Measurements from ENCODE around the gene SLC10A7. TPM values are rescaled to one million over a fixed set of nuclear protein-coding genes. Genes with fewer than 3 reads are reported as not detected.
A peak's percentile ranks its signal among the peaks of the same experiment; 100 is the strongest.

SLC10A7 gene
- total RNA-seq, 1 experiment from 2014 or later = 37.1 TPM

- Histone ChIP-seq H3K4me1 (ENCODE audit: insufficient read depth, low read length, poor library complexity, severe bottlenecking) (peaks cover 56% of the 10 kb centered on the region), H3K36me3 (ENCODE audit: insufficient read depth, low read length, poor library complexity, severe bottlenecking) (no peaks in the 10 kb centered on the region), H3K9me3 (ENCODE audit: low read depth, low read length, poor library complexity, severe bottlenecking) (no peaks in the 10 kb centered on the region), H3K27me3 (replicated peaks; ENCODE audit: insufficient read depth, low read depth, low read length, poor library complexity) (no peaks in the 10 kb centered on the region), H3K4me3 (ENCODE audit: low read depth, low read length, poor library complexity, severe bottlenecking) (no peak overlapping the region), H3K27ac (ENCODE audit: low read depth, low read length, poor library complexity, severe bottlenecking) (peak overlapping the region; percentile 63)
- no TSS peak for BruUV-seq (replicated peaks)
- TF ChIP-seq CTCF (conservative IDR thresholded peaks at IDR 0.05; ENCODE audit: low read depth, low read length) (no peak), EZH2 (IDR thresholded peaks at IDR 0.05; ENCODE audit: borderline replicate concordance, low read depth, low read length, poor library complexity, severe bottlenecking) (no peak)
- POLR2A ChIA-PET (ENCODE audit: low non-redundant PET) = no interaction called here
- CTCF ChIA-PET = no interaction called here
- DNase-seq (ENCODE audit: low spot score) = no peak
- intact Hi-C loops (cut with micrococcal nuclease; ENCODE audit: unreplicated experiment) = no loop called here
Observed at GRCh38 chr4:146382194-146382593, 139.5 kb downstream of the SLC10A7 start.

- peak overlapping the region; percentile 63 for H3K27ac ChIP-seq (ENCODE audit: low read depth, low read length, poor library complexity, severe bottlenecking)
- H3K4me1 ChIP-seq (ENCODE audit: insufficient read depth, low read length, poor library complexity, severe bottlenecking) = peaks cover 56% of the 10 kb centered on the region
- no peaks in the 10 kb centered on the region for H3K27me3 ChIP-seq (replicated peaks; ENCODE audit: insufficient read depth, low read depth, low read length, poor library complexity)
- H3K4me3 ChIP-seq (ENCODE audit: low read depth, low read length, poor library complexity, severe bottlenecking) = no peak overlapping the region
- TF ChIP-seq CTCF (conservative IDR thresholded peaks at IDR 0.05; ENCODE audit: low read depth, low read length) = no peak
- no peak for TF ChIP-seq EZH2 (IDR thresholded peaks at IDR 0.05; ENCODE audit: borderline replicate concordance, low read depth, low read length, poor library complexity, severe bottlenecking)
- intact Hi-C loops (cut with micrococcal nuclease; ENCODE audit: unreplicated experiment) = no loop called here
- DNase-seq (ENCODE audit: low spot score) = peak; percentile 94
- BruUV-seq (replicated peaks) = no TSS peak
- ChIA-PET POLR2A (ENCODE audit: low non-redundant PET) (no interaction called here), CTCF (interaction anchor here (1.1 kb wide), 1 partner anchor 17 kb away, joined by 3 read pairs; no protein-coding TSS in a partner anchor)
- no peaks in the 10 kb centered on the region for H3K9me3 ChIP-seq (ENCODE audit: low read depth, low read length, poor library complexity, severe bottlenecking)
- no peaks in the 10 kb centered on the region for H3K36me3 ChIP-seq (ENCODE audit: insufficient read depth, low read length, poor library complexity, severe bottlenecking)
Observed at GRCh38 chr4:146381263-146381872, 140.4 kb downstream of the SLC10A7 start.

GRCh38 chr4:146379744-146380143 is 142.0 kb downstream of the SLC10A7 start:
- Histone ChIP-seq H3K4me3 (ENCODE audit: low read depth, low read length, poor library complexity, severe bottlenecking) (no peak overlapping the region), H3K9me3 (ENCODE audit: low read depth, low read length, poor library complexity, severe bottlenecking) (no peaks in the 10 kb centered on the region), H3K36me3 (ENCODE audit: insufficient read depth, low read length, poor library complexity, severe bottlenecking) (no peaks in the 10 kb centered on the region), H3K4me1 (ENCODE audit: insufficient read depth, low read length, poor library complexity, severe bottlenecking) (peaks cover 56% of the 10 kb centered on the region), H3K27me3 (replicated peaks; ENCODE audit: insufficient read depth, low read depth, low read length, poor library complexity) (no peaks in the 10 kb centered on the region), H3K27ac (ENCODE audit: low read depth, low read length, poor library complexity, severe bottlenecking) (no peak overlapping the region)
- intact Hi-C loops (cut with micrococcal nuclease; ENCODE audit: unreplicated experiment) = no loop called here
- TF ChIP-seq EZH2 (IDR thresholded peaks at IDR 0.05; ENCODE audit: borderline replicate concordance, low read depth, low read length, poor library complexity, severe bottlenecking) = no peak
- no peak for TF ChIP-seq CTCF (conservative IDR thresholded peaks at IDR 0.05; ENCODE audit: low read depth, low read length)
- no peak for DNase-seq (ENCODE audit: low spot score)
- ChIA-PET POLR2A (ENCODE audit: low non-redundant PET) (no interaction called here), CTCF (no interaction called here)
- BruUV-seq (replicated peaks) = no TSS peak
